ENCODE measurements around the gene SPATA13.

Gene SPATA13

DNA sequence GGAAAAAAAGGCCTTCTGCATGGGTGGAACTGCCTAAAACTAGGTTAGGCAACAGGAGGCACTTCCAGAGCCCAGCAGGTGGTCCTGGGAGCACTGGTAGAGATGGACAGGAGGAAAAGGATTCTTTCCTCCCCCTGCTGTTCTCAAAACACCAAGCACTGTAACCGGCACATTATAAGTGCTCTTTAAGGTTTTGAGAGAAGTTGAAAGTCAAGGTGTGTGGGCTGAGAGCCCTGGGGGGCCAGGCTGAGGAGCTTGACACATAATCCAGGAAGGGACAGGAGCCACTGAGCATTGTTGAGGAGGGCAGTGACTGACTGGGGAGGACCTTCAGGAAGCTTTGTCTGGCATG, 32.3 kb downstream of the SPATA13 start:
- POLR2A ChIA-PET = no interaction called here
- Histone ChIP-seq H3K9me3 (ENCODE audit: control insufficient read depth, insufficient read depth, low read depth, low read length) (no peaks in the 10 kb centered on the region), H3K4me3 (ENCODE audit: low read depth, low read length) (no peak overlapping the region), H3K4me1 (ENCODE audit: control insufficient read depth, insufficient read depth, low read length) (no peaks in the 10 kb centered on the region), H3K36me3 (ENCODE audit: control insufficient read depth in 2 of 2, insufficient read depth in 1 of 2, low read length in 2 of 2) (no peaks in the 10 kb centered on the region), H3K27ac (ENCODE audit: extremely low read depth, low read depth, low read length) (no peak overlapping the region)
- CTCF ChIA-PET = no interaction called here
- TF ChIP-seq GFI1B (tag by site-specific recombination; IDR thresholded peaks at IDR 0.05) = no peak
- peak; percentile 56 for TF ChIP-seq ZIC2 (tag by site-specific recombination; IDR thresholded peaks at IDR 0.05)

DNA sequence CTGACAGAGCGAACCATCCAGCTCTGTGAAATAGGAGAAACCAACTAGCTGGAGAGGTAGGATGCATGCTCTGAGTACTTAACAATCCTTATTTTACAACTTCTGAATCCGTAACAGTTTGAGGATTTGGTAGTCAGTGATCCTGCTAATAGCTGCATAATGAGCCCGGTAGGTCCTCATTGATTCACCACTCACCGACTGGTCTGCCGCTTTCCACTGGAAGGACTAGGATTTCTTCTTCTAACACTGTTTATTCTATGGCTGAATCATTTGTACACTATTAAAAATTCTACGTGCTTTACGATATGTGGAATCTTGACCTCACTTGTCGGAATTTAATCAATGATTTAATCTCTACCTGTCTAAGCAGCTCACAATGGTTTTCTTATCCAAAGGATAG, 33.9 kb downstream of the SPATA13 start:
- no peak overlapping the region for H3K27ac ChIP-seq (ENCODE audit: extremely low read depth, low read depth, low read length)
- POLR2A ChIA-PET = no interaction called here
- H3K4me1 ChIP-seq (ENCODE audit: control insufficient read depth, insufficient read depth, low read length) = no peaks in the 10 kb centered on the region
- no peaks in the 10 kb centered on the region for H3K36me3 ChIP-seq (ENCODE audit: control insufficient read depth in 2 of 2, insufficient read depth in 1 of 2, low read length in 2 of 2)
- CTCF ChIA-PET = interaction anchor here (0.6 to 0.8 kb wide), 2 partner anchors 13 to 142 kb away, joined by 3 read pairs; no protein-coding TSS in a partner anchor
- H3K4me3 ChIP-seq (ENCODE audit: low read depth, low read length) = no peak overlapping the region
- TF ChIP-seq, protein P1, sequence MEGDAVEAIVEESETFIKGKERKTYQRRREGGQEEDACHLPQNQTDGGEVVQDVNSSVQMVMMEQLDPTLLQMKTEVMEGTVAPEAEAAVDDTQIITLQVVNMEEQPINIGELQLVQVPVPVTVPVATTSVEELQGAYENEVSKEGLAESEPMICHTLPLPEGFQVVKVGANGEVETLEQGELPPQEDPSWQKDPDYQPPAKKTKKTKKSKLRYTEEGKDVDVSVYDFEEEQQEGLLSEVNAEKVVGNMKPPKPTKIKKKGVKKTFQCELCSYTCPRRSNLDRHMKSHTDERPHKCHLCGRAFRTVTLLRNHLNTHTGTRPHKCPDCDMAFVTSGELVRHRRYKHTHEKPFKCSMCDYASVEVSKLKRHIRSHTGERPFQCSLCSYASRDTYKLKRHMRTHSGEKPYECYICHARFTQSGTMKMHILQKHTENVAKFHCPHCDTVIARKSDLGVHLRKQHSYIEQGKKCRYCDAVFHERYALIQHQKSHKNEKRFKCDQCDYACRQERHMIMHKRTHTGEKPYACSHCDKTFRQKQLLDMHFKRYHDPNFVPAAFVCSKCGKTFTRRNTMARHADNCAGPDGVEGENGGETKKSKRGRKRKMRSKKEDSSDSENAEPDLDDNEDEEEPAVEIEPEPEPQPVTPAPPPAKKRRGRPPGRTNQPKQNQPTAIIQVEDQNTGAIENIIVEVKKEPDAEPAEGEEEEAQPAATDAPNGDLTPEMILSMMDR (tag by site-specific recombination; IDR thresholded peaks at IDR 0.05) = no peak
- TF ChIP-seq ZBTB8A (tag by site-specific recombination; IDR thresholded peaks at IDR 0.05) = no peak
- TF ChIP-seq ZNF600 (tag by site-specific recombination; IDR thresholded peaks at IDR 0.05) = peak; percentile 34; the same call in 1 of the 2 replicates
- no peaks in the 10 kb centered on the region for H3K9me3 ChIP-seq (ENCODE audit: control insufficient read depth, insufficient read depth, low read depth, low read length)

DNA sequence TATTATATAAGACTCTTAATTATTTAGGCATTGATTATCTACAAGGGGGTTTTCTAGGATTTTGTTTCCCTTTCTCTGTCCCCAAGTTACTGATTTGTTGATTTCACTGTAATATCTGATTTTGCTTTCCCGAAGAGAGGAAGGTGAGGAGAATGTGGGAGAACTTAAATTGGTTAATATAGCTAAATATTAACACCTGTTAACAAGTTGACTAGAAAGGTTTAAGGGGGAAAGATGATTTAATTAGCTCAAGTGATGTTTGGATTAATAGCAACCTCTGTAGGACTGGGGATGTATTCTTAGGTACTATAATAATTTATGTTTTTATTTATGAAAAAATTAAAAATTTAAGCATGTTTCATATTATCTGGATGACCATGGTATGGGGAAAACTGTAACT, 35.1 kb downstream of the SPATA13 start:
- POLR2A ChIA-PET = no interaction called here
- CTCF ChIA-PET = interaction anchor here (1.5 kb wide), 1 partner anchor 143 kb away, joined by 4 read pairs; no protein-coding TSS in a partner anchor
- no peak for TF ChIP-seq ZBTB7A (tag by site-specific recombination; IDR thresholded peaks at IDR 0.05; ENCODE audit: low read depth)
- TF ChIP-seq, protein P2, sequence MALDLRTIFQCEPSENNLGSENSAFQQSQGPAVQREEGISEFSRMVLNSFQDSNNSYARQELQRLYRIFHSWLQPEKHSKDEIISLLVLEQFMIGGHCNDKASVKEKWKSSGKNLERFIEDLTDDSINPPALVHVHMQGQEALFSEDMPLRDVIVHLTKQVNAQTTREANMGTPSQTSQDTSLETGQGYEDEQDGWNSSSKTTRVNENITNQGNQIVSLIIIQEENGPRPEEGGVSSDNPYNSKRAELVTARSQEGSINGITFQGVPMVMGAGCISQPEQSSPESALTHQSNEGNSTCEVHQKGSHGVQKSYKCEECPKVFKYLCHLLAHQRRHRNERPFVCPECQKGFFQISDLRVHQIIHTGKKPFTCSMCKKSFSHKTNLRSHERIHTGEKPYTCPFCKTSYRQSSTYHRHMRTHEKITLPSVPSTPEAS (tag by site-specific recombination; IDR thresholded peaks at IDR 0.05) = no peak
- TF ChIP-seq ZNF416 (tag by site-specific recombination; IDR thresholded peaks at IDR 0.05) = no peak
- TF ChIP-seq ZNF654 (tag by site-specific recombination; IDR thresholded peaks at IDR 0.05; ENCODE audit: low read depth) = no peak
- TF ChIP-seq ZFP37 (tag by site-specific recombination; IDR thresholded peaks at IDR 0.05) = no peak
- no peak for TF ChIP-seq ZNF561 (tag by site-specific recombination; IDR thresholded peaks at IDR 0.05; ENCODE audit: borderline replicate concordance)
- TF ChIP-seq ZNF560 (tag by site-specific recombination; IDR thresholded peaks at IDR 0.05; ENCODE audit: borderline replicate concordance) = no peak
- TF ChIP-seq, protein P3, sequence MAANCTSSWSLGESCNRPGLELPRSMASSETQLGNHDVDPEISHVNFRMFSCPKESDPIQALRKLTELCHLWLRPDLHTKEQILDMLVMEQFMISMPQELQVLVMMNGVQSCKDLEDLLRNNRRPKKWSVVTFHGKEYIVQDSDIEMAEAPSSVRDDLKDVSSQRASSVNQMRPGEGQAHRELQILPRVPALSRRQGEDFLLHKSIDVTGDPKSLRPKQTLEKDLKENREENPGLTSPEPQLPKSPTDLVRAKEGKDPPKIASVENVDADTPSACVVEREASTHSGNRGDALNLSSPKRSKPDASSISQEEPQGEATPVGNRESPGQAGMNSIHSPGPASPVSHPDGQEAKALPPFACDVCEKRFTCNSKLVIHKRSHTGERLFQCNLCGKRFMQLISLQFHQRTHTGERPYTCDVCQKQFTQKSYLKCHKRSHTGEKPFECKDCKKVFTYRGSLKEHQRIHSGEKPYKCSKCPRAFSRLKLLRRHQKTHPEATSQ (tag by site-specific recombination; IDR thresholded peaks at IDR 0.05) = no peak

DNA sequence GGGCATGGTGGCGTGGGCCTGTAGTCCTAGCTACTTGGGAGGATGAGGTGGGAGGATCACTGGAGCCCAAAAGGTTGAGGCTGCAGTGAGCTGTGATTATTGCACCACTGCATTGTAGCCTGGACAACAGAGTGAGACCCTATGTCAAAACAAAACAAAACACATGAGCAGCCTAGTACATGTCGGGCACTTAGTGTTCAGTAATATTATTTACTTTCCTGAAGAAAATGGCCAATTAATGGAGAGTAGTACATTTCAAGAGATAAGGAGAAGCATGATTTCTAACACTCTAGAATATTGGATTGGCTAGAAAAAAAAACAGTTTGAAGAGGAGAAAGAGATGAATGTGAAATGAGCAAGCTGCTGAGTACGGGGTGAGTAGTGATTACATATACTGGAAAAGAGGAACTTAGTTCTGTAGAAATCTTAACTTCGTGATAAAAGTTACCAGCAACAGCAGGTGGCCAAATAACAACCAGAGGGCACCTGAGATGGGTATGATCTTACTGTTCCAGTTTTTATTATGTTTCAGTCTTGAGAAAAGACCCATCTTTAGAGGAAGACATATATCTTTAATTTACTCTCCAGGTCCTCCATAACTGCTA, 36.2 kb downstream of the SPATA13 start:
- Histone ChIP-seq H3K4me3 (ENCODE audit: low read depth, low read length) (no peak overlapping the region), H3K36me3 (ENCODE audit: control insufficient read depth in 2 of 2, insufficient read depth in 1 of 2, low read length in 2 of 2) (no peaks in the 10 kb centered on the region), H3K27ac (ENCODE audit: extremely low read depth, low read depth, low read length) (no peak overlapping the region), H3K9me3 (ENCODE audit: control insufficient read depth, insufficient read depth, low read depth, low read length) (no peaks in the 10 kb centered on the region), H3K4me1 (ENCODE audit: control insufficient read depth, insufficient read depth, low read length) (no peaks in the 10 kb centered on the region)
- POLR2A ChIA-PET = no interaction called here
- CTCF ChIA-PET = interaction anchor here (1.5 kb wide), 1 partner anchor 144 kb away, joined by 4 read pairs; no protein-coding TSS in a partner anchor
- no peak for TF ChIP-seq ZNF837 (tag by site-specific recombination; IDR thresholded peaks at IDR 0.05)
- TF ChIP-seq ZNF423 (tag by site-specific recombination; IDR thresholded peaks at IDR 0.05) = no peak
- TF ChIP-seq ZNF677 (tag by site-specific recombination; IDR thresholded peaks at IDR 0.05) = no peak
- peak; percentile 52; the same call in 1 of the 2 replicates for TF ChIP-seq FEZF1 (tag by site-specific recombination; IDR thresholded peaks at IDR 0.05)
- no peak for TF ChIP-seq ZNF610 (tag by site-specific recombination; IDR thresholded peaks at IDR 0.05; ENCODE audit: borderline replicate concordance)
- TF ChIP-seq ZNF621 (tag by site-specific recombination; IDR thresholded peaks at IDR 0.05) = no peak
- no peak for TF ChIP-seq ZNF670 (tag by site-specific recombination; IDR thresholded peaks at IDR 0.05; ENCODE audit: low read depth)
- no peak for TF ChIP-seq GLIS1 (tag by site-specific recombination; IDR thresholded peaks at IDR 0.05)
- peak; percentile 65 for TF ChIP-seq ZNF121 (tag by site-specific recombination; IDR thresholded peaks at IDR 0.05)
- TF ChIP-seq ZNF660 (tag by site-specific recombination; IDR thresholded peaks at IDR 0.05) = no peak
- TF ChIP-seq, protein P4, sequence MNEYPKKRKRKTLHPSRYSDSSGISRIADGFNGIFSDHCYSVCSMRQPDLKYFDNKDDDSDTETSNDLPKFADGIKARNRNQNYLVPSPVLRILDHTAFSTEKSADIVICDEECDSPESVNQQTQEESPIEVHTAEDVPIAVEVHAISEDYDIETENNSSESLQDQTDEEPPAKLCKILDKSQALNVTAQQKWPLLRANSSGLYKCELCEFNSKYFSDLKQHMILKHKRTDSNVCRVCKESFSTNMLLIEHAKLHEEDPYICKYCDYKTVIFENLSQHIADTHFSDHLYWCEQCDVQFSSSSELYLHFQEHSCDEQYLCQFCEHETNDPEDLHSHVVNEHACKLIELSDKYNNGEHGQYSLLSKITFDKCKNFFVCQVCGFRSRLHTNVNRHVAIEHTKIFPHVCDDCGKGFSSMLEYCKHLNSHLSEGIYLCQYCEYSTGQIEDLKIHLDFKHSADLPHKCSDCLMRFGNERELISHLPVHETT (tag by site-specific recombination; IDR thresholded peaks at IDR 0.05) = no peak
- no peak for TF ChIP-seq RBAK (tag by site-specific recombination; IDR thresholded peaks at IDR 0.05)

More for the DNA sequence above, 35.1 kb downstream of the SPATA13 start:
- Histone ChIP-seq H3K4me3 (ENCODE audit: low read depth, low read length) (no peak overlapping the region), H3K27ac (ENCODE audit: extremely low read depth, low read depth, low read length) (no peak overlapping the region), H3K4me1 (ENCODE audit: control insufficient read depth, insufficient read depth, low read length) (no peaks in the 10 kb centered on the region), H3K36me3 (ENCODE audit: control insufficient read depth in 2 of 2, insufficient read depth in 1 of 2, low read length in 2 of 2) (no peaks in the 10 kb centered on the region), H3K9me3 (ENCODE audit: control insufficient read depth, insufficient read depth, low read depth, low read length) (no peaks in the 10 kb centered on the region)

All from HEK293 (cell line).